Panc1 (cell line): Measurements from ENCODE around the gene DLG4. TPM values are rescaled to one million over a fixed set of nuclear protein-coding genes. Genes with fewer than 3 reads are reported as not detected.

Experiments used
- ATAC-seq: fragments of 200-7000 bp; cut with Tn5 transposase; 2 replicates; pipeline ENCODE4 v1.9.1; 2020; ENCODE audit warnings: mild to moderate bottlenecking, moderate library complexity
- BruUV-seq: library from RNA; stranded (reverse); fragments of 400-500 nt; replicated peaks from 2 replicates; lab custom pipeline; 2021; lab: Mats Ljungman, UMichigan
- CTCF ChIA-PET: fragments of 300-600 bp; sonication (Branson Sonifier 250); formaldehyde crosslinking; loops from one replicate; lab custom pipeline; 2022; ENCODE audit warnings: antibody characterized with exemption; lab: Charles Lee
- POLR2A ChIA-PET: fragments of 300-600 bp; sonication (Branson Sonifier 250); formaldehyde crosslinking; loops from one replicate; lab custom pipeline; 2022; ENCODE audit warnings: antibody characterized with exemption; lab: Charles Lee
- DNase-seq: peaks from one replicate; pipeline ENCODE4 v3.0.0-alpha.2; 2010; ENCODE audit warnings: low read depth, low spot score
- H3K27ac ChIP-seq: 2 replicates; pipeline ENCODE4 v1.5.1; 2011; ENCODE audit warnings: mild to moderate bottlenecking, low read length, inconsistent platforms
- H3K27me3 ChIP-seq: fragments of 200-500 bp; sonication (Bioruptor generic); 2 replicates; pipeline ENCODE4 v1.6.0; 2014; ENCODE audit warnings: low read length, inconsistent platforms; ENCODE audit not compliant: control insufficient read depth, insufficient read depth
- H3K36me3 ChIP-seq: fragments of 200-500 bp; sonication (Bioruptor generic); 2 replicates; pipeline ENCODE4 v1.5.1; 2014; ENCODE audit warnings: inconsistent platforms, mild to moderate bottlenecking, low read length, moderate library complexity; ENCODE audit not compliant: control insufficient read depth, insufficient read depth
- H3K4me1 ChIP-seq: 2 replicates; pipeline ENCODE4 v1.5.1; 2011; ENCODE audit warnings: inconsistent platforms, mild to moderate bottlenecking, low read length, moderate library complexity; ENCODE audit not compliant: control insufficient read depth, insufficient read depth
- H3K4me3 ChIP-seq, 2 experiments: 2 replicates each; pipeline ENCODE4 v1.5.1; 2011 to 2012; ENCODE audit warnings: low read depth in 2 of 2, low read length in 2 of 2, mild to moderate bottlenecking in 2 of 2, inconsistent platforms in 1 of 2, moderate library complexity in 1 of 2
- H3K9me3 ChIP-seq: fragments of 200-500 bp; sonication (Bioruptor generic); 2 replicates; pipeline ENCODE4 v1.5.1; 2014; ENCODE audit warnings: low read depth, mild to moderate bottlenecking, inconsistent platforms, low read length, moderate library complexity; ENCODE audit not compliant: control insufficient read depth, insufficient read depth
- POLR2AphosphoS5 ChIP-seq: IDR thresholded peaks from 2 replicates; pipeline ENCODE4 v1.6.1; 2012; ENCODE audit warnings: mild to moderate bottlenecking, low read depth, low read length, moderate library complexity
- SIN3A ChIP-seq: IDR thresholded peaks from 2 replicates; pipeline ENCODE4 v1.6.1; 2012; ENCODE audit warnings: low read depth, mild to moderate bottlenecking, low read length, moderate library complexity, borderline replicate concordance; ENCODE audit not compliant: insufficient read depth
- TCF7L2 ChIP-seq: IDR thresholded peaks from 2 replicates; pipeline ENCODE4 v1.6.1; 2011; ENCODE audit warnings: mild to moderate bottlenecking, low read depth, low read length, inconsistent platforms
- in situ Hi-C: cut with HindIII; loops from 2 replicates; pipeline ENCODE4 v1.10.0; 2016; ENCODE audit warnings: low sequenced_read_pairs, low pct_unique_long_range_greater_than_20kb
- intact Hi-C: fragments of 100-400 bp; cut with micrococcal nuclease; formaldehyde crosslinking; loops from one replicate; pipeline ENCODE4 v1.10.0; 2022; ENCODE audit not compliant: unreplicated experiment
- total RNA-seq: library from RNA; stranded (reverse); gene quantifications from one replicate; pipeline ENCODE4 v1.2.1, GENCODE V29; 2021; ENCODE audit not compliant: unreplicated experiment
- TF ChIP-seq, protein P1 (sequence below), 2 experiments: IDR thresholded peaks; 2 replicates each; pipeline ENCODE4 v1.6.1; 2011 to 2012; ENCODE audit warnings: low read depth in 2 of 2, control low read depth in 1 of 2, low read length in 1 of 2, mild to moderate bottlenecking in 1 of 2, moderate library complexity in 1 of 2; ENCODE audit not compliant: insufficient read depth in 1 of 2
- TF ChIP-seq, protein P2 (sequence below): fragments of 450-650 bp; IDR thresholded peaks from 2 replicates; pipeline ENCODE4 v1.5.1; 2017; ENCODE audit warnings: mild to moderate bottlenecking

The DLG4 gene
- total RNA-seq, 1 experiment from 2014 or later, result 32.4 TPM

DNA sequence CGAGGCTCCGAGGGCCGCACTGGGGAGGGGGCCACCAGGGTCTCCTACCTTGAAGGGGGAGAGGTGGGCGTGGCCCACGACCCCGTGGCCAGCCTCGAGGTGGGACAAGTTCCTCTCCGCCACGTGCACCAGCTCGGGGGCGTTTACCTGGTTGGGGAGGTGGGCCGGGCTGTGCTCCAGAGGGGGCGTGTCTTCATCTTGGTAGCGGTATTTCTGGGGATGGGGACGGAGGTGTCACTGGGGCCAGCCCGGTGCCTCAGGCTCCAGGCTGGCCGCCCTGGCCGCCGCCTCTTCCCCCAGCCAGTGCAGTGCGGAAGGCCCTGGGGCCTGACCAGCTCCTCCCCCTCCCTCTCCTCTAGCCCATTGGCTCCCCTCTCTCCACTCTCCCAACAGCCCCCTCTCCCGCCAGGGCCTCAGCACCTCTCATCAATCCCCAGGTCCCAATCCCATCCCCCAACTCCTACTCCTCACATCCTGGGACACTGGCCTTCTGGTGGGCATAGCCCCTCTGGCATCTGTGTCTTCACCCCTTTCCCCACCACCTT lies 11.5 kb downstream of the DLG4 start:
- H3K4me1 ChIP-seq, result peaks cover 4% of the 10 kb centered on the region
- no peaks in the 10 kb centered on the region for H3K9me3 ChIP-seq
- BruUV-seq, result no TSS peak
- TF ChIP-seq SIN3A (no peak), TCF7L2 (no peak), POLR2AphosphoS5 (no peak)
- TF ChIP-seq, protein P1, sequence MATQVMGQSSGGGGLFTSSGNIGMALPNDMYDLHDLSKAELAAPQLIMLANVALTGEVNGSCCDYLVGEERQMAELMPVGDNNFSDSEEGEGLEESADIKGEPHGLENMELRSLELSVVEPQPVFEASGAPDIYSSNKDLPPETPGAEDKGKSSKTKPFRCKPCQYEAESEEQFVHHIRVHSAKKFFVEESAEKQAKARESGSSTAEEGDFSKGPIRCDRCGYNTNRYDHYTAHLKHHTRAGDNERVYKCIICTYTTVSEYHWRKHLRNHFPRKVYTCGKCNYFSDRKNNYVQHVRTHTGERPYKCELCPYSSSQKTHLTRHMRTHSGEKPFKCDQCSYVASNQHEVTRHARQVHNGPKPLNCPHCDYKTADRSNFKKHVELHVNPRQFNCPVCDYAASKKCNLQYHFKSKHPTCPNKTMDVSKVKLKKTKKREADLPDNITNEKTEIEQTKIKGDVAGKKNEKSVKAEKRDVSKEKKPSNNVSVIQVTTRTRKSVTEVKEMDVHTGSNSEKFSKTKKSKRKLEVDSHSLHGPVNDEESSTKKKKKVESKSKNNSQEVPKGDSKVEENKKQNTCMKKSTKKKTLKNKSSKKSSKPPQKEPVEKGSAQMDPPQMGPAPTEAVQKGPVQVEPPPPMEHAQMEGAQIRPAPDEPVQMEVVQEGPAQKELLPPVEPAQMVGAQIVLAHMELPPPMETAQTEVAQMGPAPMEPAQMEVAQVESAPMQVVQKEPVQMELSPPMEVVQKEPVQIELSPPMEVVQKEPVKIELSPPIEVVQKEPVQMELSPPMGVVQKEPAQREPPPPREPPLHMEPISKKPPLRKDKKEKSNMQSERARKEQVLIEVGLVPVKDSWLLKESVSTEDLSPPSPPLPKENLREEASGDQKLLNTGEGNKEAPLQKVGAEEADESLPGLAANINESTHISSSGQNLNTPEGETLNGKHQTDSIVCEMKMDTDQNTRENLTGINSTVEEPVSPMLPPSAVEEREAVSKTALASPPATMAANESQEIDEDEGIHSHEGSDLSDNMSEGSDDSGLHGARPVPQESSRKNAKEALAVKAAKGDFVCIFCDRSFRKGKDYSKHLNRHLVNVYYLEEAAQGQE (IDR thresholded peaks at IDR 0.05; ENCODE audit: insufficient read depth in 1 of 2, low read depth in 2 of 2, low read length in 1 of 2), result no peak
- TF ChIP-seq, protein P2, sequence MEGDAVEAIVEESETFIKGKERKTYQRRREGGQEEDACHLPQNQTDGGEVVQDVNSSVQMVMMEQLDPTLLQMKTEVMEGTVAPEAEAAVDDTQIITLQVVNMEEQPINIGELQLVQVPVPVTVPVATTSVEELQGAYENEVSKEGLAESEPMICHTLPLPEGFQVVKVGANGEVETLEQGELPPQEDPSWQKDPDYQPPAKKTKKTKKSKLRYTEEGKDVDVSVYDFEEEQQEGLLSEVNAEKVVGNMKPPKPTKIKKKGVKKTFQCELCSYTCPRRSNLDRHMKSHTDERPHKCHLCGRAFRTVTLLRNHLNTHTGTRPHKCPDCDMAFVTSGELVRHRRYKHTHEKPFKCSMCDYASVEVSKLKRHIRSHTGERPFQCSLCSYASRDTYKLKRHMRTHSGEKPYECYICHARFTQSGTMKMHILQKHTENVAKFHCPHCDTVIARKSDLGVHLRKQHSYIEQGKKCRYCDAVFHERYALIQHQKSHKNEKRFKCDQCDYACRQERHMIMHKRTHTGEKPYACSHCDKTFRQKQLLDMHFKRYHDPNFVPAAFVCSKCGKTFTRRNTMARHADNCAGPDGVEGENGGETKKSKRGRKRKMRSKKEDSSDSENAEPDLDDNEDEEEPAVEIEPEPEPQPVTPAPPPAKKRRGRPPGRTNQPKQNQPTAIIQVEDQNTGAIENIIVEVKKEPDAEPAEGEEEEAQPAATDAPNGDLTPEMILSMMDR, result no peak
- in situ Hi-C loops, result no loop called here
- H3K4me3 ChIP-seq, result no peak overlapping the region
- ATAC-seq, result no peak
- intact Hi-C loops, result no loop called here
- ChIA-PET CTCF (no interaction called here), POLR2A (no interaction called here)
- H3K27ac ChIP-seq, result no peak overlapping the region
- DNase-seq, result no peak
- no peaks in the 10 kb centered on the region for H3K36me3 ChIP-seq
- H3K27me3 ChIP-seq, result no peaks in the 10 kb centered on the region

DNA sequence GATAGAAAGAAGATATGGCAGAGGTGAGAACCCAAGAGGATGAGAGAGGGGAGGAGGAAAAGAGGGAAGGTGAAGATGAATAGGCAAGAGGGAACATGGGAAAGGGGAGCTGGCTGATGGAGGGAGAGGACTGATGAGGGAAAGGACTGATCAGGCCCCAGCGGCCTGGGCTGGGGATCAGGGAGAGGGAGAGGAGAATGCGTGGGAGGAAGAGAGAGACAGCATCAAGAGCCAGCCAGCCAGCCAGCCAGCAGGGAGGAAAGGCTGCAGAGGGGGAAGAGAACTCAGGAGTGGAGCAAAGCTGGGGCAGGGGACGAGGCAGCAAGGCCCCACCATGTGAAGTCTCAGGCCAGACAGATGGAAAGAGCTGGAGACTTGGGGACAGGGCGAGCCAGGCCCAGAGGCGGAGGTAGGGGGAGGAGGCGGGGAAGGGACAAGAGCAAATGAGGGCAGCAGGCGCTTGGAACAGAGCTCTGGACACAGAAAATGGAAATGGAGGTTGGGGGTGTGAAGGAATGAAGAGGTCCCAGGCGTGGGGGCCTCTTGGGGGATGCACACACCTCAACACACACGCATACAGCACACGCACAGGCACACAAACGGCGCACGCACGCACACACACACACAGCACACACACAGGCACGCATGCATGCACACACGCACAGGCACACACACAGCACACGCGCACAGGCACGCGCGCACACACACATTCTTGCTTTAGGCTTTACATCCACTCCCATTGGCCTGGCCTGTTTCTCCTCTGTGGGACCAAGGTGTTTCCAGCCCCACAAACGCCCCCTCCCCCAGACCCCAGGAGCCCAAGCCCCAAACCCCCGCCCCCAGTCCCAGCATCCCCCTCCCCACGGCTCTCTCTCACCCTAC lies 12.3 kb downstream of the DLG4 start:
- DNase-seq (no peak), ATAC-seq (no peak)
- no peaks in the 10 kb centered on the region for H3K27me3 ChIP-seq
- H3K9me3 ChIP-seq, result no peaks in the 10 kb centered on the region
- POLR2A ChIA-PET, result no interaction called here
- H3K4me3 ChIP-seq, result no peak overlapping the region
- CTCF ChIA-PET, result no interaction called here
- no TSS peak for BruUV-seq
- no peak overlapping the region for H3K27ac ChIP-seq
- intact Hi-C loops, result no loop called here
- H3K4me1 ChIP-seq, result peaks cover 4% of the 10 kb centered on the region
- TF ChIP-seq POLR2AphosphoS5, result no peak
- TF ChIP-seq, protein P1 (IDR thresholded peaks at IDR 0.05; ENCODE audit: insufficient read depth in 1 of 2, low read depth in 2 of 2, low read length in 1 of 2), result no peak
- TF ChIP-seq, protein P2, result no peak
- no peak for TF ChIP-seq TCF7L2
- no peak for TF ChIP-seq SIN3A
- peaks cover 1% of the 10 kb centered on the region for H3K36me3 ChIP-seq
- in situ Hi-C loops, result no loop called here
